Umbilical cord (tissue), 2 donors: Measurements from ENCODE around the gene DCHS1. TPM values are rescaled to one million over a fixed set of nuclear protein-coding genes. Genes with fewer than 3 reads are reported as not detected.

Source experiments
- DNase-seq: peaks from one replicate; pipeline ENCODE4 v3.0.0-alpha.2; 2015; ENCODE audit warnings: low spot score
- total RNA-seq: library from RNA; depleted of rRNA; stranded (reverse); fragments of >200 nt; gene quantifications from one replicate; pipeline ENCODE4 v1.2.3, GENCODE V29; 2014; ENCODE audit warnings: low replicate concordance; ENCODE audit not compliant: insufficient read depth

DCHS1 gene
- total RNA-seq, 1 donor from 2014 or later, result 37.6 TPM

DNA sequence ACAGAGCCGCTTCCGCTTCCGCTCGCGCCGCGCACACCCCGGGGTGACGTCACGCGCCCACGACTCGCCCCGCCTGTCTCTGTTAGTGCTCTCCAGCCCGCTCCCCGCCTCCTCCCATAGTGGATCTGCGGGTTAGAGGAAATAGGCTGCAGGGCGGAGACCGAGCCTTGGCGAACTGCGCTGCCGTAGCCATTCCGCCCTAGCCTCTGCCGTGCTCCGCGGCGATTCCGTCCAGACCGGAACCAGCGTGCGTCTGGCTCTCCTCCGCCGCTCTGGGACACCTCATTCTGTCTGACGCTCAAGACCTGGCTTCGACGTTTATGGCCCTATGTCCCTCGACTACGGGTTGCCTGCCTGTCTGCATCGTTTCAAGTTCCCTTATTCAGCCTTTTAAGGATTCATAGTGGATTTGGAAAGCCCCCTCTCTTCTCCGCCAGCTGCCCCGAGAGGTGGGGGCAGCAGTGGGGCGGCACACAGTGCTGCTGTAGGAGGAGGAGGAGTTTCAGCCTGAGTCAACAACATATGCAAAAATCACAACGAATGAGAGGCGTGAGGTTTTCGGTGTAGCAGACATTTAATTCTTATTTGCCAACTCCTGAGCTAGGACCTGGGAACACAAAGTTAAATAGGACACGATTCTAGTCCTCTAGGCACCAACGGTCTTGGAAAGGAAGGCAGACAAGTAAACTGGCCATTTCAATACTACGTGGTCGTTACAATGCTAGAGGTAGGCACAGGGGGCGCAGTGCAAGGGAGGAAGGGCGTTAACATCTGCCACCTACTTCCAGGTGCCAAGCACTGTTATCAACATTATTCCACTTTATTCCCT is 43.2 kb downstream of the DCHS1 start, which contains the start of gene TAF10:
Gene TAF10, minus strand, starts transcription at position 4 of the 829 bp plus-strand sequence. CDS start 27 bp downstream, outside the sequence.
- peak; percentile 99 for DNase-seq

GRCh38 chr11:6611963-6612212 is 43.7 kb downstream of the DCHS1 start:
- DNase-seq, result no peak

DNA sequence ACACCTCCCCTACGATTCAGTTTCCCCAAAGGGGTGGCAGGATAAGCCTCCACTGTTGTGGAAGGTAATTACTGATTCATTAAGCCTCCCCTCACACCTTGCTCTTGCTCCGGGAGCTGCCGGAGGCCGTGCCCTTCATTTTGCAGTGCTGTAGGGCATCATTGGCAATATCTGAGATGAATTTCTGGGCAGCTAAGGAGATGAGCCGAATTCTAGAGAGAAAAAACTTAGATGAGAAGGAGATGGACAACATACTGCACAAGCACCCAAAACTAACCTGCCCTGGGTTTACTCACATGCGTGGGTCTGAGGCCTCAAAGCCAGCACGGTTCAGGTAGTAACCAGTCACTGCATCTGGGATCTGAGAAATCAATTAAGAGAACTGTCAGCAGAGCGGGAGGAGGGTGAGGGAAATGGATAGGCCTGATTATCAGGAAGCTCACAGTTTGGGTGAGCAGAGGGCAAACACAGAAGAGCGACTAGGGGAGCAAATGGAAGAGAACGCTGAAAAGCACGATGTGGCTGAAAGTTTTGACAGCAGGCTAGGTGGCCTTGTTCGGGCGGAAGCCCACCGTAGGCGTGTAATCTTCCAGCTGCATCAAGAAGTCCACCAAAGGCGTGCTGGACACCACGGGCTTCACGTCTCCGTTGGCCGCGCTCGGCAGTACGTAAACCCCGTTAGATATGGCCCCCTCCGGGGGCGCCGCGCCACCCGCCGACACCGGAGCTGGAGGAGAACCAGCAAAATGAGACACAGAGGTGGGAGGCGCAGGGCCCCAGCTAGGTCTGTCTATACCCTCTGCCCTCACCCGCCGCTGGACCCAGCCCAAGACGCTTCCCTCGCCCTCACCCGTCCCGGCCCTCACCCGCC is 44.3 kb downstream of the DCHS1 start:
- DNase-seq, result peak; percentile 29

DNA sequence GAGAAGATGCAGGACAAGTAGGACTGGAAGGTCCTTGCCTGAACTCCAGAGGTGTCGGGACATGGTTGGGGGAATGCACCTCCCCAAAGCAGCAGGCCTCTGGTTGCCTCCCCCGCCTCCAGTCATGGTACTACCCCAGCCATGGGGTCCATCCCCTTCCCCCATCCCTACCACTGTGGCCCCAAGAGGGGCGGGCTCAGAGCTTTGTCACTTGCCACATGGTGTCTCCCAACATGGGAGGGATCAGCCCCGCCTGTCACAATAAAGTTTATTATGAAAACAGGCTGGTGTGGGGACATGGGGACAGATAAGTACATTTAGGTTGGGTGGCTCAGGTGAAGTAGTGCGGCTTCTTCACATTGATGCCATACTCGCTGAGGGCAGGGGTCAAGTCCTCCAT is 45.0 kb downstream of the DCHS1 start:
- no peak for DNase-seq

DNA sequence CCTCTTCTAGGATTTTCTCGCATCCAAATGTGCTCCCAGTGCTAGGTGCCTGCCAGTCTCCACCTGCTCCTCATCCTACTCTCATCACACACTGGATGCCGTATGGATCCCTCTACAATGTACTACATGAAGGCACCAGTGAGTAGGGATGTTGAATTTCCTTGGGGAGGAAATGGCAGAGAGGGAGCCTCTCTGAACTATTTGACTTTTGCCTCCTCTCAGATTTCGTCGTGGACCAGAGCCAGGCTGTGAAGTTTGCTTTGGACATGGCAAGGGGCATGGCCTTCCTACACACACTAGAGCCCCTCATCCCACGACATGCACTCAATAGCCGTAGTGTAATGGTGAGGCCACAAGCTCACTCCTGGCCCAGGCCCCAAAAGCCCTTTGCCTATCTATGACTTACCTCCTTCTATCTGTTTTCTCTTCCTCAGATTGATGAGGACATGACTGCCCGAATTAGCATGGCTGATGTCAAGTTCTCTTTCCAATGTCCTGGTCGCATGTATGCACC is 46.0 kb downstream of the DCHS1 start:
- DNase-seq, result no peak

DNA sequence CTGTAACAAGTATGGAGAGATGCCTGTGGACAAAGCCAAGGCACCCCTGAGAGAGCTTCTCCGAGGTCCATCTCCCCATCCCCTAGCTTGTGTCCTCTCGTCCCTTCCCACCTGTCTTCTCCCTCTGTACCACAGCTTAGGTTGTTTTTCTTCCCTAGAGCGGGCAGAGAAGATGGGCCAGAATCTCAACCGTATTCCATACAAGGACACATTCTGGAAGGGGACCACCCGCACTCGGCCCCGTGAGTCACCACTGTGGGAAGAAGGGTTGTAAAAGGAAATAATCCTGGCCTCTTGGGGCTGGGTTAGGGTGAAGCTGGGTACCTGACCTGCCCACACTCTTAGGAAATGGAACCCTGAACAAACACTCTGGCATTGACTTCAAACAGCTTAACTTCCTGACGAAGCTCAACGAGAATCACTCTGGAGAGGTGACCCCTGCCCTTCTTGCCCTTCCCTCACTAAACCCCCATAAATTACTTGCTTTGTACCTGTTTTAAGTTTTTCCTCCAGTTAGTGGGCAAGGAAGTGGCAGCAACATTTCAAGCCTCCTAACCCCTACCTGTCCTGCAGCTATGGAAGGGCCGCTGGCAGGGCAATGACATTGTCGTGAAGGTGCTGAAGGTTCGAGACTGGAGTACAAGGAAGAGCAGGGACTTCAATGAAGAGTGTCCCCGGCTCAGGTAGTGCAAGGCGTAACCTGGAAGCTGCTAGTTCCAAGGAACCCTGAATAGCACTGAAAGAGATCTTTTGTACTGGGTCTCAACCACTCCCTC is 46.7 kb downstream of the DCHS1 start:
- no peak for DNase-seq

GRCh38 chr11:6608011-6608410 is 47.6 kb downstream of the DCHS1 start:
- DNase-seq, result no peak

DNA sequence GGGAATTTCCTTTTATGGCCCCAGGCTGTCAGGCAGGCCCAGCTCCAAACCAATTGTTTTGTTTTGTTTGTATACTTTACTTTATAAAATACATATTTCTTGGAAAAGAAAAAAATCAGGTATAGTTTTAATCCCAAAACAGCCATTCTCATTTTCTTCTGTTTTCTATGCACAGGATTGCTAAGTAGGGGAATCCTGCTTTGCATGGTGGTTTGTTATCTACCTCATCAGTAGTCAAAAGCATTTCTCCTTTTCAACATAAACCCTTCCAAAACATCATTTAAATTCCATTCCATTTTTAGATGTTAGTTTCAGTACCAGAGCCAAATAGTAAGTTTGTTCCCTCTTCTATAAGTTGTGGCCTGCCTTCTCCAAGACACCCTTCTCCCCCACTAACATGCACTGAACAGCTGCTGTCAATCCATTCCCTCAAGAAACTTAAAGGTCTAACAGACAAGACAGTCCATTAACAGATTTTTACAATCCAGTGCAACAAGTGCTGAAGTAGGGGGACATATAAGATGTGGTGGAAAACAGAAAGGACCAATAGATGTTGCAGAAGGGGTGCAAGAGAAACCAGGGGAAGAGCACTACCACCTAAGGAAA is 48.3 kb downstream of the DCHS1 start:
- DNase-seq, result no peak

DNA sequence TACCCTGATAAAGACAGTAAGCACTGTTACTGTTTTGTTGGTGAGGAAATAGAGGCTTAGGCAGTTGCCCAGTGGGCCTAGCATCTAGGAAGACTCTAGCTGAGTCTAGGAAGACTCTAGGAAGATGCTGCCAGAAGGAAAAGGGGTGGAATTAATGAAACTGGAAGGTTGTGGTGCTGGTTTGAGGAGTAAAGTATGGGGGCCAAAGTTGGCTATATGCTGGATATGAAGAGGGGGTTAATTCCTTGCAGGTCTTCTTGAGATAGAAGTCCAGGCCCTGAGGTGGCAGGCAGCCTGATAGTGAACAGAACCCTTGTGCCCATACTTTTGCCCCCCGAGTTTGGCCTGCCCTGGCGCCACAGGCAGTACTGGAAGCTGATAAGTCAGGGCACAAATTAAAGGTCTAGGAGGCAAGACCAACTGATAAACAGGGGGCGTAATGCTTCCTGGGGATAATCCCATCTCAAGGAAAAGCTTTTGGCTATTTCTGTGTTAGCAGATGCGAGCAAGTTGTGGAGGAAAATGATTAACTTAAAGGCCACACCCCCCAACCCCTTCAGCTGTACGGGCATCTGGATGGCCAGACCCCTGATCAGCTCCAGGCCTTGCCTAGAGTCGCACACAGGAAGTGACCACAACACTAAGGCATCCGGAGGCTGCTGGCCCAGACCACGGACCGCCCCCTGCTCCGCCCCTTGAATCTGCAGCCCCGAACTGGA is 49.0 kb downstream of the DCHS1 start:
- DNase-seq, result peak; percentile 98

- no peak for DNase-seq
Observed at GRCh38 chr11:6604790-6605189, 50.8 kb downstream of the DCHS1 start.

GRCh38 chr11:6604081-6604626 is 51.5 kb downstream of the DCHS1 start:
- DNase-seq, result peak; percentile 73

- peak; percentile 95 for DNase-seq
Observed at GRCh38 chr11:6603287-6604080, 52.1 kb downstream of the DCHS1 start, which contains the start of the genes ILK and RRP8. TSS of gene ILK (plus strand) at chr11:6603774. CDS start at chr11:6604272, 498 bp downstream. TSS of gene RRP8 (minus strand) at chr11:6603616. CDS start at chr11:6603502, 114 bp downstream.

DNA sequence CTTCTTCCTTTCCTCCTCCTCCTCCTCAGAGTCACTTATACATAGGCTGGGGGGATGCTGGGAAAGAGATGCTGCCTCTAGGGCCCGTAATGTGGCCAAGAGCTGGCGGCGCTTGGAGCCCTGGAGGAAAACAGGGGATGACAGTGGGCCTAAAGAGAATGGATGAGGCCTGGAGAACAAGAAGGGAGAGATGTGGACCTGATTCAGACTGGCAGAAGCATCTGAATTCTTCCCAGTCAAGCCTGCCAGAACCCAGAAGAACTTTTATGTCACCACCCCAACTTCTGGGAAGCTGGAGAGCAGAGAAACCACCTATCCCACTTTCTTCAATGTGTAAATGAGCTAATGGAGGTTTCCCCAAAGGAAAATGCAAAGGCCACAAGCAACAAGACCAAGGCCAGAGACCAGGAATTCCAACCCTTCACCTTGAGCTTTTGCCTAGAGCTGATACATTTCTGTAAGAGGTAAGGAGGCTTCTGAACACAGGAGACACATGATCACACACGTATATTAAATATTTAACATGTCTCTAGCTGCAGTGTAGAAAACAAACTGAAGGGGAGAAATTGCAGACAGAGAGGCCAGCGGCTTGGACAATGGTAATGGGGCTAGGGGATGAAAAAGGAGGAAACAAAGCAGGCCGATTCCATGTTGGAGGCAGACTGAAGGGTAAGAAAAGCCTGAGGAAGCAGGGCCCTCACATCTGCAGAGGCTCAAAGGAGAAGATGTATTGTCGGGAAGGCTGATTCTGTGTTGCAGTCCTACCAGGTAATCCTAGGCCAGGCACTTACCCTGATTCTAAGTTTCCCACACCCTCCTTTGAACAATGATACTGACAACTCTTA is 53.3 kb downstream of the DCHS1 start:
- DNase-seq, result no peak

DNA sequence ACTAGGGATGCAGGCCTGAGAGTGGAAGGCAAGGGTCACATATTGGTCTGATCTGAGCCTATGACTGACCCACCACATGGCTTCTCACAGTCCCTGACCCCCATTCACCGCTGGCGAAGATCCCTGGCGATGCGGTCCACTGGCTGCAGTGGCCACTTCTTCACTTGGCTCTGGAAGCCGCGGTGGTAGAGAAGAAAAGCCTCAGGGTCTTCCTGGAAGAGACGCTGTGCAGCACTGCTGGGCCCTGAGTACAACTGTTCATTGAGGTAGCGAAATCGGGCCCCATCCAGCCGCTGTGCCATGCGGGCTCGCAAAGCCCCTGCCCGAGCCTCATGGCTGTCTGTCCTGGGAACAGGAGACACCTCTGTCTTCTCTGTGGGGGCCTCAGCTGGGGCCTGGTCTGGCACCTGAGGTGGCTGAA is 54.6 kb downstream of the DCHS1 start:
- DNase-seq, result no peak

DNA sequence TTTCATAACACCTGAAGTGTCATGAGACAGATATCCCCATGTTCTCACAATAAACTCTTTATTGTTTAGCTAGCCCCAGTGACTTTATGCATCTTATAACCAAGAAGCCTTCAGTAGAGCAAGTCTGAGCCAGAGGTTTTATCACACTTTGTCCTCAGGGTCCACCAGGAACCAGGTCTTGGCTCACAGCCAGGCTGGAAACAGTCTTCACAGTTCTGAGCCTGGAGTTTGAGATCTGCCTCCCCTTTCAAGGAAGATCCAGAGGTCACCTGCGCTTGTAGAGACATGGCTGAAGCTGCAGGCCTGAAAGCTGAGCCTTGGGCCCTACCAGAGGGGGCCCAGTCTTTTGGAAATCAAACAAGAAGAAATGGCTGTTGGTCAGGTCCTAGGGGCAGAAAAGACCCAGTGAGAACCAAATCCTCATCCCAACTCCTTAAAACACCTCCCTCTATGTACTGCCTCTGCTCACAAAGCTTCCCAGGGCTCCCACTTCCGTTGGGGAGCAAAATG is 55.7 kb downstream of the DCHS1 start:
- DNase-seq, result no peak

DNA sequence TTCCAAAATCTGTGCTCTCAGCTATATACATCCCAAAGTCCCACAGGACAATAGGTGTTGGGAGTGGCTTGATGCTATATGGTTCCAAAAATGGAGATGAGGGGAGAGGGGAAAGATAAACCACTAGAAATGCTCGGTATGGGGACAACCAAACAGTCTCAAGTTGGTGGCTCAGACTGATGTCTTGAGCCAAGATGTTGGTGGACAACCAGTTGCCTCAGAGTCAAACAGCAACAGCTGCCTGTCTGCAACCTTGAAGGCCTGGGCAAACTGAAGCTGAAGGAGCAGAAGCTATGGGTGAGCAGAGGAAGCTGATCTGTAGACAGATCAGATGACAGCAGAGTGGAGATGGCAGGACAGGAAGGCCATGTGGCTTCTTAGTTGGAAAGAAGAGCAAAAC is 56.2 kb downstream of the DCHS1 start:
- DNase-seq, result no peak

DNA sequence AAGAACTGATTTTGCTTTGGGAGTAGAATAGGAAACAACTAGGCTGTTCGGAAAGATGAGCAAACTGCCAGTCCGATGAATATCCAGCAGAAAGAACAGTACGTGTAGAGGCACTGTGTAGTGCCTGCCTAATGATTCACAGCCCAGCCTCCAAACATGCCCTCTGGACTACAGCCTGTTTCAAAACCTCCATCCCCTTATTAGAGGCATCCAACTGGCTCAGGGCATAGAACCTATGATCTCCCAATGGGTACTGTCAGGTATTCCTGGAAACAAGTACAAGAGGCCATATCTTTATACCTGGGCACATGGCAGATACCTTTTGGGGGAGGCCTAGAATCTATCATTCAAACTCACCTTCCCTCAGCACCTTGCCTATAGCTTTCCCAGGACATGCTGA is 57.1 kb downstream of the DCHS1 start:
- no peak for DNase-seq

GRCh38 chr11:6596239-6596877 is 59.3 kb downstream of the DCHS1 start:
- DNase-seq, result no peak
